ENCODE data around the gene TASOR. TPM values are rescaled to one million over a fixed set of nuclear protein-coding genes. Genes with fewer than 3 reads are reported as not detected.

The TASOR gene
- total RNA-seq, 1 donor from 2014 or later, result 25.8 TPM

DNA sequence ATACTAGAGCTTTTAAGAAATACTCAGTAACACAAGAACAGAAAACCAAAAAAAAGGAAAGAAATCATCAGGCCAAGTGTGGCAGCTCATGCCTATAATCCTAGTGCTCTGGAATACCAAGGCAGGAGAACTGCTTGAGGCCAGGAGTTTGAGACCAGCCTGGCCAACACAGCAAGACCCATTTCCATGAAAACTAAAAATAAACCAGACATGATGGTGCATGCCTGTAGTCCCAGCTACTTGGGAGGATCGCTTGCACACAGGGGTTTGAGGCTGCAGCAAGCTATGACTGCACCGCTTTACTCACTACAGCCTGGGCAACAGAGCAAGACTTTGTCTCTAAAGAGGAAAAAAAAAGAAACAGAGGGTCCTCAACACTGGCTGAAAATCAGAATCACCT lies 18.2 kb downstream of the TASOR start:
- Histone ChIP-seq H3K4me3 (no peak overlapping the region), H3K9me3 (replicated peaks) (no peaks in the 10 kb centered on the region), H3K4me1 (no peaks in the 10 kb centered on the region), H3K36me3 (peaks cover 93% of the 10 kb centered on the region), H3K27ac (replicated peaks) (no peak overlapping the region), H3K27me3 (ENCODE audit: low read depth) (no peaks in the 10 kb centered on the region)
- TF ChIP-seq, protein P1, sequence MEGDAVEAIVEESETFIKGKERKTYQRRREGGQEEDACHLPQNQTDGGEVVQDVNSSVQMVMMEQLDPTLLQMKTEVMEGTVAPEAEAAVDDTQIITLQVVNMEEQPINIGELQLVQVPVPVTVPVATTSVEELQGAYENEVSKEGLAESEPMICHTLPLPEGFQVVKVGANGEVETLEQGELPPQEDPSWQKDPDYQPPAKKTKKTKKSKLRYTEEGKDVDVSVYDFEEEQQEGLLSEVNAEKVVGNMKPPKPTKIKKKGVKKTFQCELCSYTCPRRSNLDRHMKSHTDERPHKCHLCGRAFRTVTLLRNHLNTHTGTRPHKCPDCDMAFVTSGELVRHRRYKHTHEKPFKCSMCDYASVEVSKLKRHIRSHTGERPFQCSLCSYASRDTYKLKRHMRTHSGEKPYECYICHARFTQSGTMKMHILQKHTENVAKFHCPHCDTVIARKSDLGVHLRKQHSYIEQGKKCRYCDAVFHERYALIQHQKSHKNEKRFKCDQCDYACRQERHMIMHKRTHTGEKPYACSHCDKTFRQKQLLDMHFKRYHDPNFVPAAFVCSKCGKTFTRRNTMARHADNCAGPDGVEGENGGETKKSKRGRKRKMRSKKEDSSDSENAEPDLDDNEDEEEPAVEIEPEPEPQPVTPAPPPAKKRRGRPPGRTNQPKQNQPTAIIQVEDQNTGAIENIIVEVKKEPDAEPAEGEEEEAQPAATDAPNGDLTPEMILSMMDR (IDR thresholded peaks at IDR 0.05; ENCODE audit: borderline replicate concordance), result no peak
- DNase-seq, result no peak
- intact Hi-C loops (cut with micrococcal nuclease), result no loop called here

DNA sequence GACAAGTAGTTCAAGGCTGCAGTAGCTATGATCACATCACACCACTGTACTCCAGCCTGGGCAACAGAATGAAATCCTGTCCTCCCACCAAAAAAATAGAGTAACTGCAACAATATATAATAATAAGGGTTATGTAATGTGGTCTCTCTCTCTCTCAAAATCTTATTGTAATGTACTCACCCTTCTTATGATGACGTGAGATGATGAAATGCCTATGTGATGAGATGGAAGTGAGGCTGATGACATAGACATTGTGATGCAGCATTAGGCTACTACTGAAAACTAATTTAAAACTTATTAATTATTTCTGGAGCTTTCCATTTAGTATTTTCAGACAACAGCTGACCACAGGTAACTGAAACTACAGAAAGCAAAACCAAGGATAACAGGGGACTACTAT lies 27.4 kb downstream of the TASOR start:
- H3K27ac ChIP-seq (replicated peaks), result no peak overlapping the region
- TF ChIP-seq, protein P1 (IDR thresholded peaks at IDR 0.05; ENCODE audit: borderline replicate concordance), result no peak
- no peak overlapping the region for H3K4me3 ChIP-seq
- no peaks in the 10 kb centered on the region for H3K27me3 ChIP-seq (ENCODE audit: low read depth)
- peaks cover 9% of the 10 kb centered on the region for H3K9me3 ChIP-seq (replicated peaks)
- DNase-seq, result no peak
- H3K36me3 ChIP-seq, result peaks cover 93% of the 10 kb centered on the region
- intact Hi-C loops (cut with micrococcal nuclease), result no loop called here
- H3K4me1 ChIP-seq, result peaks cover 10% of the 10 kb centered on the region

DNA sequence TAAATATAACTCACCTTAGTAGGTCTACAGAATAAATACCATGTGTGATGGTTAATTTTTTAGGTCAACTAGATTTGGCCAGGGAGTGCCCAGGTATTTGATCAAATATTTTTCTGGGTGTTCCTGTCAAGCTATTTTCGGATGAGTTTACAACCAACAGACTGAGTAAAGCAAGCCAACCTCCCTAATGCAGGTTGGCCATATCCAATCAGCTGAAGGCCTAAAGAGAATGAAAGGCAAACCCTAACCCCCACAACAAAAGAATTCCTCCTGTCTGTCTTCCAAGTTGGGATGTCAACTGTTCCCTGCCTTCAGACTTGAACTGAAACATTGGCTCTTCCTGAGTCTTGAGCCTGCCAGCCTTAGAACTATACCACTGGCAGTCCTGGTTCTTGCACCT lies 28.6 kb downstream of the TASOR start:
- H3K27ac ChIP-seq (replicated peaks), result no peak overlapping the region
- H3K36me3 ChIP-seq, result peaks cover 81% of the 10 kb centered on the region
- TF ChIP-seq, protein P1 (IDR thresholded peaks at IDR 0.05; ENCODE audit: borderline replicate concordance), result no peak
- H3K4me3 ChIP-seq, result no peak overlapping the region
- no peaks in the 10 kb centered on the region for H3K27me3 ChIP-seq (ENCODE audit: low read depth)
- intact Hi-C loops (cut with micrococcal nuclease), result no loop called here
- peaks cover 21% of the 10 kb centered on the region for H3K4me1 ChIP-seq
- peaks cover 9% of the 10 kb centered on the region for H3K9me3 ChIP-seq (replicated peaks)
- DNase-seq, result no peak

DNA sequence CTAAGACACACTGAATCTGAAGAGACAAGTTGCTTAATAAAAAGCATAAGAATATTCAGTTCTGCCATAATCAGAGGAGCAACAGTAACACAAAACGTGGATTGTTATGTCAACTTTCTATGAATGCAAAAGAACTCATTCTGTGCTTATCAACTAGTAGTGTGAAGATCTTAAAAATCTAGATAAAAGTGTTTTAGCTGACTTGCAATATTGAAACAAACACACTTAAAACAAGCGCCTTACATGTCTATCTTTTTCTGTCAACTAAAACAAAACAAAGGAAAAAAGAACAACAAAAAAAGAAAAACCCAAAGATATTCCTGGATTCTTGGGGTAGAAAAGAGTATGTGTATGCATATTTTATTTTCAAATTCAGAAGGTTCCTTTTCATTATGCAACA lies 37.7 kb downstream of the TASOR start:
- intact Hi-C loops (cut with micrococcal nuclease), result no loop called here
- H3K36me3 ChIP-seq, result peaks cover 64% of the 10 kb centered on the region
- no peak overlapping the region for H3K4me3 ChIP-seq
- peaks cover 27% of the 10 kb centered on the region for H3K4me1 ChIP-seq
- no peaks in the 10 kb centered on the region for H3K27me3 ChIP-seq (ENCODE audit: low read depth)
- DNase-seq, result no peak
- H3K27ac ChIP-seq (replicated peaks), result no peak overlapping the region
- TF ChIP-seq, protein P1 (IDR thresholded peaks at IDR 0.05; ENCODE audit: borderline replicate concordance), result no peak
- no peaks in the 10 kb centered on the region for H3K9me3 ChIP-seq (replicated peaks)

DNA sequence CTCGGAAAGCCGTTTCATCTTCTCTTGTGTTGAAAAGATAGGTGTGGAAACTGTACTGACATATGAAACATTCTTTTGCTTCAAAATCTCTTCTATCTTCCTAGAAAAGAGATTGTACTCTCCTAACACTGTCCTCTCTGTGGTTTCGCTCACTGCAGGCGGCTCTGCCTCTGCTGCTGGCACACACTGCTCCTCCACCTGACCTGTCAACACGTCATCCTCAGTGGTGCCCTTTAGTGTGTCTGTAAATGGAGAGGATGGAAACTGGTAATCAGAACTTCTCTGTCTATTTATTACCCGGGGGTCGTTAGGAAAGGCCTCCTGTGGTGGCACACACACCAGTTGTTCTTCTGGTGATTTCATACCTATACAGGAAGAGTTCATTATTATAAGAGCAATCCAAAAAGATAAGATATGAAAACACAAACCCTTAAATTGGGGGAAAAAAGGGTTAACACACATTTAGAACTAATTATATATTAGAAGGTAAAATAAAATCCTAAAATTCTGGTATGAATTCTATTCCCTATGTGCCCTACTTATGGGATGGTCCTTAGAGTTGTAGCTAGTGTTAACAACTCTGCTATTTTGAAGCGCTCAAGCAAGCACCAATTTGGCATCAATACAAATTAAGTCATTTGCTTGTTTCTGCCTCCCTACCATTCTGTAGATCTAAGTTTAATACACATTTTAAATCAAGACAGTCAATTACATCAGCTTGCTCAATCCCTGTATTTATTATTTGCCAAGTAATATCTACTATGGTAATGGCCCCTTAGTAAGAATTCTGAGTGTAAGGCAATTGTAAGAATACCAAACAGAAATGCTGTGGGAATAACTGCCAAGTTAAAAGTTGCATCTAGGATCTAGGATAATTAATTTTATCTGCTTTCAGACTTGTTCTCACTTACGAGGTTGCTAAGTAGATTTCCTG lies 49.2 kb downstream of the TASOR start:
- peak; percentile 57 for DNase-seq
- H3K4me3 ChIP-seq, result no peak overlapping the region
- peaks cover 67% of the 10 kb centered on the region for H3K36me3 ChIP-seq
- TF ChIP-seq, protein P1 (IDR thresholded peaks at IDR 0.05; ENCODE audit: borderline replicate concordance), result no peak
- intact Hi-C loops (cut with micrococcal nuclease), result no loop called here
- no peaks in the 10 kb centered on the region for H3K27me3 ChIP-seq (ENCODE audit: low read depth)
- no peaks in the 10 kb centered on the region for H3K9me3 ChIP-seq (replicated peaks)
- H3K4me1 ChIP-seq, result peaks cover 19% of the 10 kb centered on the region
- H3K27ac ChIP-seq (replicated peaks), result peak overlapping the region; percentile 52

Other genes starting within 250 kb of the TASOR start
- gene ERC2, start 214.8 kb downstream of the TASOR start, total RNA-seq, result 0.99 TPM
- 18.3 TPM for gene CCDC66, start 126.1 kb downstream of the TASOR start, total RNA-seq
- 16.5 TPM for gene ARHGEF3, start 118.7 kb upstream of the TASOR start, total RNA-seq

Measured in left ventricle myocardium inferior (tissue), 1 donor.